GM12873 (cell line): ENCODE data around the gene ZNF362.

Experiments used
- CTCF ChIP-seq: IDR thresholded peaks from 2 replicates; pipeline ENCODE4 v1.5.1; 2012; ENCODE audit warnings: low read depth, mild to moderate bottlenecking, moderate library complexity, low read length, control low read depth; ENCODE audit not compliant: insufficient read depth; ENCODE audit errors: missing control alignments

Gene ZNF362

GRCh38 chr1:33265780-33266605 lies 9.7 kb downstream of the ZNF362 start:
- TF ChIP-seq CTCF = no peak

GRCh38 chr1:33266766-33267165 lies 10.5 kb downstream of the ZNF362 start:
- TF ChIP-seq CTCF = no peak

- TF ChIP-seq CTCF = no peak
Measured at GRCh38 chr1:33267468-33268205, 11.3 kb downstream of the ZNF362 start.

GRCh38 chr1:33268457-33268856 lies 12.2 kb downstream of the ZNF362 start:
- TF ChIP-seq CTCF = no peak

- TF ChIP-seq CTCF = no peak
Measured at GRCh38 chr1:33268927-33269610, 12.8 kb downstream of the ZNF362 start.

- no peak for TF ChIP-seq CTCF
Measured at GRCh38 chr1:33269621-33270020, 13.3 kb downstream of the ZNF362 start.

- no peak for TF ChIP-seq CTCF
Measured at GRCh38 chr1:33270379-33270778, 14.1 kb downstream of the ZNF362 start.
